Epithelial cell of esophagus (primary cell): ENCODE measurements around the gene SLC12A4.

Experiments
- DNase-seq: peaks from one replicate; pipeline ENCODE4 v3.0.0; 2010; ENCODE audit warnings: low read depth
- H3K4me3 ChIP-seq: 2 replicates; pipeline ENCODE4 v1.5.1; 2011; ENCODE audit warnings: mild to moderate bottlenecking, low read length, control low read depth
- CTCF ChIP-seq: IDR thresholded peaks from 2 replicates; pipeline ENCODE4 v1.5.1; 2011; ENCODE audit warnings: low read depth, mild to moderate bottlenecking, low read length, control low read depth, inconsistent platforms; ENCODE audit not compliant: insufficient read depth; ENCODE audit errors: missing control alignments

The SLC12A4 gene

GRCh38 chr16:67986949-67987348 lies 18.5 kb upstream of the SLC12A4 start:
- no peak for TF ChIP-seq CTCF
- no peak for DNase-seq
- no peak overlapping the region for H3K4me3 ChIP-seq

DNA sequence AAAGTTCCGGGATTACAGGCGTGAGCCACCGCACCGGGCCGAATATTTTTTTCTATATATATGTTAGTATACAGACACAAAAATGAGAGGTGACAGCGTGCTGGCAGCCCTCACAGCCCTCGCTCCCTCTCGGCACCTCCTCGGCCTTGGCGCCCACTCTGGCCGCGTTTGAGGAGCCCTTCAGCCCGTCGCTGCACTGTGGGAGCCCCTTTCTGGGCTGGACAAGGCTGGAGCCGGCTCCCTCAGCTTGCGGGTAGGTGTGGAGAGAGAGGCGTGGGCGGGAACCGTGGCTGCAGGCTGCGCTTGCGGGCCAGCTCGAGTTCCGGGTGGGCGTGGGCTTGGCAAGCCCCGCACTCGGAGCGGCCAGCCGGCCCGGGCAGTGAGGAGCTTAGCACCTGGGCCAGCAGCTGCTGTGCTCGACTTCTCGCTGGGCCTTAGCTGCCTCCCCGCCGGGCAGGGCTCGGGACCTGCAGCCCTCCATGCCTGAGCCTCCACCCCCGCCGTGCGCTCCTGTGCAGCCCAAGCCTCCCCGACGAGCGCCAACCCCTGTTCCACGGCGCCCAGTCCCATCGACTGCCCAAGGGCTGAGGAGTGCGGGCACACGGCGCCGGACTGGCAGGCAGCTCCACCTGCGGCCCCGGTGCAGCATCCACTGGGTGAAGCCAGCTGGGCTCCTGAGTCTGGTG lies 13.7 kb upstream of the SLC12A4 start:
- TF ChIP-seq CTCF, result no peak
- no peak for DNase-seq
- H3K4me3 ChIP-seq, result no peak overlapping the region

- TF ChIP-seq CTCF, result no peak
- no peak within 1 kb of the TSS for H3K4me3 ChIP-seq
- DNase-seq, result no peak
Measured at GRCh38 chr16:67979955-67980678, 11.7 kb upstream of the SLC12A4 start, which contains the start of gene DPEP3. DPEP3 (minus strand) TSS chr16:67980499; CDS start chr16:67980380, 119 bp downstream.

- no peak for DNase-seq
- TF ChIP-seq CTCF, result no peak
- no peak overlapping the region for H3K4me3 ChIP-seq
Measured at GRCh38 chr16:67977469-67978227, 9.2 kb upstream of the SLC12A4 start.

DNA sequence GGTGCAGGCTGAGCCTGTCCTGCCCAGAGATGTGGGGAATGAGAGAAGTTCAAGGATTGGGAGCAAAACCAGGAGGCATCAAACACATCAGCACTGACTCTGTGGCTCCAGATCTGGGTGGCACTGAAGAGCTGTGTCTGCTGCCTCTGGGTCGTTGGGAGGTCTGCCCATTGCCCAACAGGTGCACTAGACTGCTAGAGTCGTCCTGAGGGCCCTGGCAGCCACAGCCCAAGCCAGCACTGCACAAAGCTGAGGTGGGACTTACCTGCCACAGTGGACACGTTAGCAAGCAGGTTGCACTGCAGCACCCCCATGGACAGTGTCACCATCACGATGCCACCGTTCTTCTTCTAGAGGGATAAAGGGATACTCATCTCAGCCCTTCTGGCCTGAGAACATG lies 8.6 kb upstream of the SLC12A4 start:
- H3K4me3 ChIP-seq, result no peak overlapping the region
- no peak for DNase-seq
- TF ChIP-seq CTCF, result no peak

- TF ChIP-seq CTCF, result no peak
- no peak overlapping the region for H3K4me3 ChIP-seq
- DNase-seq, result no peak
Measured at GRCh38 chr16:67976205-67976604, 7.8 kb upstream of the SLC12A4 start.
